K562 (cell line): Measurements from ENCODE around the gene CNPY4. TPM values are rescaled to one million over a fixed set of nuclear protein-coding genes. Genes with fewer than 3 reads are reported as not detected.
A peak's percentile ranks its signal among the peaks of the same experiment; 100 is the strongest.

Experiments
- ELF2 ChIP-seq: fragments of 250-450 bp; sonication (Bioruptor Pico); IDR thresholded peaks from 2 replicates; pipeline ENCODE4 v1.5.0; 2021; ENCODE audit warnings: mild to moderate bottlenecking
- ELF4 ChIP-seq: fragments of 450-650 bp; formaldehyde crosslinking; IDR thresholded peaks from 2 replicates; pipeline ENCODE4 v1.4.0; 2022; ENCODE audit warnings: missing genetic modification characterization
- FOS ChIP-seq: IDR thresholded peaks from 3 replicates; pipeline ENCODE4 v1.6.1; 2011; ENCODE audit not compliant: insufficient read length; ENCODE audit errors: extremely low read depth
- HMBOX1 ChIP-seq: sonication (generic); IDR thresholded peaks from 2 replicates; pipeline ENCODE4 v1.6.1; 2016
- HNRNPUL1 ChIP-seq: fragments of 200-400 bp; formaldehyde crosslinking; IDR thresholded peaks from 2 replicates; pipeline ENCODE4 v1.6.1; 2017; ENCODE audit warnings: low read length
- MCM7 ChIP-seq, 2 experiments: fragments of 450-650 bp; IDR thresholded peaks; 2 replicates each; pipeline ENCODE4 v1.6.1; 2016 to 2018
- NKRF ChIP-seq: fragments of 450-650 bp; IDR thresholded peaks from 2 replicates; pipeline ENCODE4 v1.6.1; 2016; ENCODE audit warnings: borderline replicate concordance
- NONO ChIP-seq, 2 experiments: fragments of 200-400 bp in 1 of 2; fragments of 450-650 bp in 1 of 2; formaldehyde crosslinking in 1 of 2; IDR thresholded peaks; 2 replicates each; pipeline ENCODE4 v1.6.1; 2017; ENCODE audit warnings: low read depth in 2 of 2, mild to moderate bottlenecking in 2 of 2, moderate library complexity in 2 of 2, low read length in 1 of 2
- SIN3A ChIP-seq, 2 experiments: fragments of 150-350 bp in 1 of 2; IDR thresholded peaks; 2 replicates each; pipeline ENCODE4 v1.6.1; 2011 to 2016; ENCODE audit warnings: borderline replicate concordance in 2 of 2, low read depth in 2 of 2, low read length in 2 of 2, mild to moderate bottlenecking in 2 of 2, moderate library complexity in 2 of 2; ENCODE audit not compliant: control insufficient read depth in 1 of 2
- SRSF7 ChIP-seq: fragments of 200-400 bp; formaldehyde crosslinking; optimal IDR thresholded peaks from 2 replicates; pipeline ENCODE3; 2017; ENCODE audit warnings: mild to moderate bottlenecking, low read depth, low read length
- TAF15 ChIP-seq: fragments of 200-400 bp; formaldehyde crosslinking; IDR thresholded peaks from 2 replicates; pipeline ENCODE4 v1.6.1; 2017; ENCODE audit warnings: mild to moderate bottlenecking, low read depth, low read length, moderate library complexity
- TCF7L2 ChIP-seq: fragments of 150-350 bp; IDR thresholded peaks from 2 replicates; pipeline ENCODE4 v1.6.1; 2016; ENCODE audit warnings: low read depth, mild to moderate bottlenecking, low read length, moderate library complexity
- ZBTB11 ChIP-seq, 3 experiments: fragments of 200-800 bp in 1 of 3; fragments of 250-450 bp in 1 of 3; fragments of 450-650 bp in 1 of 3; sonication (Bioruptor Pico) in 1 of 3; sonication (Bioruptor generic) in 1 of 3; formaldehyde crosslinking in 1 of 3; IDR thresholded peaks; 2 replicates each; pipeline versions ENCODE4 v1.6.1 to v1.8.0; 2016 to 2022; ENCODE audit warnings: mild to moderate bottlenecking in 2 of 3, missing genetic modification characterization in 2 of 3, missing compliant biosample characterization in 1 of 3, moderate library complexity in 1 of 3
- ZFP1 ChIP-seq: fragments of 450-650 bp; formaldehyde crosslinking; IDR thresholded peaks from 2 replicates; pipeline ENCODE4 v1.4.0; 2020; ENCODE audit warnings: mild to moderate bottlenecking, mixed read lengths
- ZNF12 ChIP-seq: sonication (generic); formaldehyde crosslinking; IDR thresholded peaks from 2 replicates; pipeline ENCODE4 v1.4.0; 2020; ENCODE audit warnings: mild to moderate bottlenecking, missing genetic modification reagents
- ZNF274 ChIP-seq: IDR thresholded peaks from 2 replicates; pipeline ENCODE4 v1.6.1; 2011; ENCODE audit warnings: low read depth, mild to moderate bottlenecking, low read length, moderate library complexity, borderline replicate concordance
- ZNF639 ChIP-seq, 2 experiments: fragments of 200-800 bp in 1 of 2; sonication (Bioruptor generic) in 1 of 2; sonication (generic) in 1 of 2; formaldehyde crosslinking in 1 of 2; IDR thresholded peaks in 1 of 2; conservative IDR thresholded peaks in 1 of 2; 2 replicates each; pipeline versions ENCODE4 v1.5.0 to v1.6.1; 2016 to 2020; ENCODE audit warnings: missing compliant biosample characterization in 1 of 2, missing genetic modification characterization in 1 of 2, missing genetic modification reagents in 1 of 2
- ZNF778 ChIP-seq: fragments of 450-650 bp; formaldehyde crosslinking; IDR thresholded peaks from 2 replicates; pipeline ENCODE4 v1.4.0; 2020; ENCODE audit warnings: mild to moderate bottlenecking, moderate library complexity
- polyA plus RNA-seq, 8 experiments: library from polyadenylated mRNA; depleted of rRNA in 4 of 8; stranded (reverse) in 5 of 8; unstranded in 3 of 8; fragments of >200 nt; fragmentation: Nextera tagmentation in 2 of 8; fragmentation: Illumina TruSeq in 1 of 8; extraction: Ambion mirVana in 2 of 8; extraction: Trizol in 1 of 8; gene quantifications; 2 replicates each; pipeline versions ENCODE4 v1.2.1 to v1.2.3, GENCODE V29; 2011 to 2014; ENCODE audit warnings: inconsistent platforms in 1 of 8, missing spikeins in 1 of 8
- total RNA-seq, 7 experiments: library from RNA; depleted of rRNA in 6 of 7; stranded (reverse); fragments of >200 nt in 6 of 7; fragmentation: Illumina TruSeq in 2 of 7; extraction: Trizol in 2 of 7; gene quantifications; 2 replicates each; pipeline versions ENCODE4 v1.2.1 to v1.2.3, GENCODE V29; 2011 to 2021; ENCODE audit warnings: low replicate concordance in 1 of 7

CNPY4 gene
- total and polyA plus RNA-seq, 9 of the 15 experiments (the other 6 are each of a cell fraction or from before 2014, with no cell fraction given), result 1.9 to 11.2 (median 7.0) TPM

GRCh38 chr7:100100420-100101015 is 18.9 kb upstream of the CNPY4 start (continued):
- TF ChIP-seq NKRF, result peak; percentile 100
- TF ChIP-seq MCM7 (IDR thresholded peaks at IDR 0.05), result no peak
- no peak for TF ChIP-seq HMBOX1
- no peak for TF ChIP-seq ZNF274
- TF ChIP-seq HNRNPUL1, result no peak
- TF ChIP-seq FOS, result peak; percentile 25
- TF ChIP-seq NONO (IDR thresholded peaks at IDR 0.05; ENCODE audit: low read depth in 2 of 2, low read length in 1 of 2), result 0 out of 4 replicates have a peak, but pooled peaks of 1 of the 2 experiments have one; percentile 10
- TF ChIP-seq ZNF639 (CRISPR knock-in tag; conservative IDR thresholded peaks at IDR 0.05 in 1 of 2, IDR thresholded peaks at IDR 0.05 in 1 of 2), result peak in 1 of 2 experiments; percentile 93; a peak in 1 of 4 replicates
- peak in 2 of 3 experiments; percentile 74 to 90; a peak in 4 of 6 replicates for TF ChIP-seq ZBTB11 (CRISPR knock-in tag; IDR thresholded peaks at IDR 0.05)
- TF ChIP-seq SIN3A (IDR thresholded peaks at IDR 0.05; ENCODE audit: borderline replicate concordance in 2 of 2, control insufficient read depth in 1 of 2, low read depth in 2 of 2, low read length in 2 of 2), result peak; percentile 99
- no peak for TF ChIP-seq ZFP1 (CRISPR knock-in tag)
- TF ChIP-seq TAF15, result no peak
- peak; percentile 96 for TF ChIP-seq ELF2
- no peak for TF ChIP-seq ZNF12 (CRISPR knock-in tag)
- peak; percentile 72 for TF ChIP-seq ELF4 (CRISPR knock-in tag)
- TF ChIP-seq SRSF7, result no peak
- TF ChIP-seq TCF7L2, result no peak
- TF ChIP-seq ZNF778, result no peak
